K562 (cell line): ENCODE results near the gene PPP1R14D. TPM values are rescaled to one million over a fixed set of nuclear protein-coding genes. Genes with fewer than 3 reads are reported as not detected.

Experiments
- ATAC-seq: fragments of 200-7000 bp; cut with Tn5 transposase; 3 replicates; pipeline ENCODE4 v1.9.1; 2020; ENCODE audit warnings: moderate library complexity
- BruUV-seq: library from RNA; stranded (reverse); fragments of 400-500 nt; replicated peaks from 2 replicates; lab custom pipeline; 2021; lab: Mats Ljungman, UMichigan
- CTCF ChIA-PET: fragments of 300-600 bp; formaldehyde crosslinking; extraction: SDS; loops from one replicate; lab custom pipeline; 2021; ENCODE audit warnings: low intra/inter-chr PET ratio; lab: Yijun Ruan, JAX
- POLR2A ChIA-PET: fragments of 300-600, 350-650 bp; sonication (Branson Sonifier 250); formaldehyde crosslinking; extraction: SDS; loops from one replicate; lab custom pipeline; 2021; ENCODE audit warnings: antibody characterized with exemption, inconsistent platforms; lab: Yijun Ruan, JAX
- DNase-seq, 4 experiments: peaks; one replicate each; pipeline versions ENCODE4 v3.0.0 to v3.0.0-alpha.2; 2011 to 2018; ENCODE audit warnings: low spot score in 3 of 4, mixed read lengths in 3 of 4; ENCODE audit errors: extremely low read depth in 1 of 4
- FAIRE-seq: peaks from 2 replicates; lab custom pipeline; 2011; peaks lifted over from hg19 to GRCh38; lab: Jason Lieb, UNC
- H2AFZ ChIP-seq: 2 replicates; pipeline ENCODE4 v1.6.0; 2011; ENCODE audit warnings: low read depth, low read length, control low read depth, inconsistent platforms
- H3K27ac ChIP-seq: fragments of 200-600 bp; 3 replicates; pipeline ENCODE4 v1.8.0; 2011; ENCODE audit warnings: low read depth, mild to moderate bottlenecking, control low read depth, inconsistent platforms, low read length, moderate library complexity, mixed read lengths; ENCODE audit errors: extremely low read depth
- H3K27me3 ChIP-seq, 2 experiments: fragments of 300-600 bp in 1 of 2; 2 replicates in 1 of 2; 3 replicates in 1 of 2; pipeline versions ENCODE4 v1.6.0 to v1.8.0; 2011; ENCODE audit warnings: inconsistent platforms in 2 of 2, low read length in 2 of 2, mild to moderate bottlenecking in 1 of 2, mixed read lengths in 1 of 2, moderate library complexity in 1 of 2; ENCODE audit not compliant: control insufficient read depth in 2 of 2, insufficient read depth in 2 of 2
- H3K36me3 ChIP-seq: fragments of 300-600 bp; 3 replicates; pipeline ENCODE4 v1.8.0; 2011; ENCODE audit warnings: mild to moderate bottlenecking, low read length, inconsistent platforms; ENCODE audit not compliant: control insufficient read depth, insufficient read depth
- H3K4me1 ChIP-seq, 2 experiments: fragments of 200-600 bp in 1 of 2; replicated peaks in 1 of 2; 2 replicates in 1 of 2; 3 replicates in 1 of 2; pipeline versions ENCODE4 v1.5.1 to v1.8.0; 2011; ENCODE audit warnings: inconsistent platforms in 2 of 2, low read length in 2 of 2, mild to moderate bottlenecking in 1 of 2, mixed read lengths in 1 of 2, moderate library complexity in 1 of 2; ENCODE audit not compliant: control insufficient read depth in 2 of 2, insufficient read depth in 2 of 2
- H3K4me2 ChIP-seq: 2 replicates; pipeline ENCODE4 v1.6.1; 2011; ENCODE audit warnings: low read length, control low read depth, inconsistent platforms, mixed read lengths; ENCODE audit not compliant: insufficient read depth
- H3K4me3 ChIP-seq: fragments of 200-600 bp; sonication (generic), shearing (Covaris generic); 2 replicates; pipeline ENCODE4 v1.5.1; 2016; ENCODE audit warnings: control low read depth, inconsistent platforms
- H3K79me2 ChIP-seq: fragments of 200-600 bp; 3 replicates; pipeline ENCODE4 v1.8.0; 2011; ENCODE audit warnings: low read length, inconsistent platforms; ENCODE audit not compliant: control insufficient read depth, insufficient read depth
- H3K9ac ChIP-seq, 2 experiments: 2 replicates each; pipeline versions ENCODE4 v1.6.0 to v1.6.1; 2011; ENCODE audit warnings: low read depth in 2 of 2, low read length in 2 of 2, control low read depth in 1 of 2, inconsistent platforms in 1 of 2, mild to moderate bottlenecking in 1 of 2, mixed read lengths in 1 of 2; ENCODE audit not compliant: insufficient read depth in 1 of 2
- H3K9me1 ChIP-seq: one replicate; pipeline ENCODE4 v1.6.0; 2011; ENCODE audit warnings: inconsistent platforms, mild to moderate bottlenecking, low read length, moderate library complexity; ENCODE audit not compliant: control insufficient read depth, insufficient read depth
- H3K9me3 ChIP-seq: replicated peaks from 2 replicates; pipeline ENCODE4 v1.5.1; 2011; ENCODE audit warnings: low read depth, low read length, inconsistent platforms; ENCODE audit not compliant: control insufficient read depth, insufficient read depth
- H4K20me1 ChIP-seq: replicated peaks from 2 replicates; pipeline ENCODE4 v1.6.1; 2011; ENCODE audit warnings: low read length, inconsistent platforms, mixed read lengths; ENCODE audit not compliant: control insufficient read depth, insufficient read depth
- BCOR ChIP-seq: fragments of 450-650 bp; IDR thresholded peaks from 2 replicates; pipeline ENCODE4 v1.6.1; 2016
- BRCA1 ChIP-seq, 2 experiments: fragments of 450-650 bp in 1 of 2; sonication (generic) in 1 of 2; formaldehyde crosslinking in 1 of 2; IDR thresholded peaks; 2 replicates each; pipeline versions ENCODE4 v1.5.0 to v1.6.1; 2017 to 2020; ENCODE audit warnings: mild to moderate bottlenecking in 1 of 2, missing genetic modification reagents in 1 of 2
- ETV1 ChIP-seq: fragments of 450-650 bp; conservative IDR thresholded peaks from 2 replicates; pipeline ENCODE4 v1.6.1; 2016; ENCODE audit warnings: missing genetic modification characterization, control low read depth, low read depth, missing compliant biosample characterization
- HDAC6 ChIP-seq: IDR thresholded peaks from 2 replicates; pipeline ENCODE4 v1.6.1; 2012; ENCODE audit warnings: low read depth, mild to moderate bottlenecking, control low read depth, inconsistent platforms, low read length, moderate library complexity
- MNT ChIP-seq, 2 experiments: fragments of 450-650 bp; conservative IDR thresholded peaks; 2 replicates each; pipeline ENCODE4 v1.6.1; 2017; ENCODE audit warnings: mild to moderate bottlenecking in 2 of 2, moderate library complexity in 2 of 2
- NCOA2 ChIP-seq, 2 experiments: fragments of 450-650 bp; IDR thresholded peaks; 2 replicates each; pipeline ENCODE4 v1.6.1; 2018; ENCODE audit warnings: mild to moderate bottlenecking in 2 of 2, moderate library complexity in 1 of 2; ENCODE audit not compliant: partially characterized antibody in 2 of 2
- NEUROD1 ChIP-seq: fragments of 150-350 bp; IDR thresholded peaks from 2 replicates; pipeline ENCODE4 v1.6.1; 2014; ENCODE audit warnings: borderline replicate concordance, low read length, low read depth; ENCODE audit not compliant: partially characterized antibody
- SPI1 ChIP-seq: IDR thresholded peaks from 2 replicates; pipeline ENCODE4 v1.6.1; 2011; ENCODE audit warnings: low read depth, low read length, control low read depth, borderline replicate concordance
- ZHX1 ChIP-seq: fragments of 150-350 bp; conservative IDR thresholded peaks from 2 replicates; pipeline ENCODE4 v1.6.1; 2014; ENCODE audit warnings: low read length
- ZNF224 ChIP-seq: sonication (generic); formaldehyde crosslinking; IDR thresholded peaks from 2 replicates; pipeline ENCODE4 v1.8.0; 2022; ENCODE audit warnings: mild to moderate bottlenecking, missing genetic modification reagents
- ZNF253 ChIP-seq: fragments of 250-450 bp; sonication (Bioruptor Pico); conservative IDR thresholded peaks from 2 replicates; pipeline ENCODE4 v1.6.1; 2021; ENCODE audit warnings: mild to moderate bottlenecking
- ZNF512 ChIP-seq: IDR thresholded peaks from 2 replicates; pipeline ENCODE4 v1.6.1; 2016; ENCODE audit warnings: missing genetic modification characterization, missing compliant biosample characterization
- ZNF583 ChIP-seq: fragments of 250-450 bp; sonication (Bioruptor Pico); IDR thresholded peaks from 2 replicates; pipeline ENCODE4 v1.4.0; 2020
- ZNF76 ChIP-seq: fragments of 250-450 bp; sonication (Bioruptor Pico); IDR thresholded peaks from 2 replicates; pipeline ENCODE4 v1.4.0; 2020; ENCODE audit warnings: mild to moderate bottlenecking, moderate library complexity, borderline replicate concordance
- WGBS: fragments of 100-300 bp; shearing (Covaris generic); methylation state at CpG from one replicate; pipeline ENCODE4 v1.1.6; 2016; ENCODE audit warnings: low coverage, mixed read lengths; ENCODE audit not compliant: insufficient coverage; ENCODE audit errors: missing lambda C conversion rate; 5-methylcytosine and 5-hydroxymethylcytosine counted together
- in situ Hi-C: fragments of 300-500 bp; cut with MboI; formaldehyde crosslinking; loops from 4 replicates; pipeline ENCODE4 v1.15.0; 2018; ENCODE audit warnings: inconsistent platforms, mixed read lengths
- intact Hi-C: fragments of 100-400 bp; cut with micrococcal nuclease; formaldehyde crosslinking; loops from 2 replicates; pipeline ENCODE4 v1.14.2; 2022
- polyA plus RNA-seq, 8 experiments: library from polyadenylated mRNA; depleted of rRNA in 4 of 8; stranded (reverse) in 5 of 8; unstranded in 3 of 8; fragments of >200 nt; fragmentation: Nextera tagmentation in 2 of 8; fragmentation: Illumina TruSeq in 1 of 8; extraction: Ambion mirVana in 2 of 8; extraction: Trizol in 1 of 8; gene quantifications; 2 replicates each; pipeline versions ENCODE4 v1.2.1 to v1.2.3, GENCODE V29; 2011 to 2014; ENCODE audit warnings: inconsistent platforms in 1 of 8, missing spikeins in 1 of 8
- total RNA-seq, 7 experiments: library from RNA; depleted of rRNA in 6 of 7; stranded (reverse); fragments of >200 nt in 6 of 7; fragmentation: Illumina TruSeq in 2 of 7; extraction: Trizol in 2 of 7; gene quantifications; 2 replicates each; pipeline versions ENCODE4 v1.2.1 to v1.2.3, GENCODE V29; 2011 to 2021; ENCODE audit warnings: low replicate concordance in 1 of 7

The PPP1R14D gene
- total and polyA plus RNA-seq, 9 of the 15 experiments (the other 6 are each of a cell fraction or from before 2014, with no cell fraction given), result 0.11 to 0.18 TPM; not detected in 7

GRCh38 chr15:40767838-40768500 lies 60.5 kb downstream of the PPP1R14D start:
- ATAC-seq (no peak), FAIRE-seq (no peak), DNase-seq (no peak)
- H3K79me2 ChIP-seq, result no peaks in the 10 kb centered on the region
- no peaks in the 10 kb centered on the region for H3K9me1 ChIP-seq
- intact Hi-C loops (loop anchor here (10.0 kb wide), 1 partner anchor 173 kb away; the partner anchor contains the start of gene KNL1), in situ Hi-C loops (no loop called here)
- H2AFZ ChIP-seq, result no peak overlapping the region
- H3K9ac ChIP-seq, result peak overlapping the region in 1 of 2 experiments; percentile 30; a peak in 1 of 4 replicates
- no TSS peak for BruUV-seq
- H3K4me2 ChIP-seq, result no peak overlapping the region
- H3K36me3 ChIP-seq, result peaks cover 19% of the 10 kb centered on the region; the same call in 1 of the 3 replicates
- H3K27ac ChIP-seq, result no peak overlapping the region
- ChIA-PET POLR2A (interaction anchor here (0.6 to 1.4 kb wide), 2 partner anchors 10 to 126 kb away, joined by 5 read pairs; partner anchors contain the start of gene VPS18), CTCF (no interaction called here)
- H3K4me1 ChIP-seq, result peaks cover 21 to 66% of the 10 kb centered on the region in 2 experiments; a peak in 4 of 5 replicates
- H3K9me3 ChIP-seq, result no peaks in the 10 kb centered on the region
- H3K4me3 ChIP-seq, result no peak overlapping the region
- WGBS, result 88% methylated on average over 22 of the region's 29 CpGs
- no peaks in the 10 kb centered on the region for H3K27me3 ChIP-seq
- TF ChIP-seq ZHX1 (no peak), MNT (conservative IDR thresholded peaks at IDR 0.05) (no peak), ZNF253 (CRISPR knock-in tag) (no peak), ETV1 (tag) (no peak), BRCA1 (IDR thresholded peaks at IDR 0.05) (no peak), BRCA1 (CRISPR knock-in tag; IDR thresholded peaks at IDR 0.05) (no peak), BCOR (no peak), ZNF583 (CRISPR knock-in tag) (no peak), ZNF224 (no peak), NEUROD1 (no peak), ZNF512 (no peak), NCOA2 (IDR thresholded peaks at IDR 0.05; ENCODE audit: partially characterized antibody in 2 of 2) (no peak), ZNF76 (CRISPR knock-in tag) (no peak), SPI1 (no peak), HDAC6 (no peak)
- TF ChIP-seq, all 486 proteins: peak for 0
- H4K20me1 ChIP-seq, result no peaks in the 10 kb centered on the region; the same call in none of the 2 replicates
